HEK293 (cell line): ENCODE measurements around the gene PLCL2.

Experiments used
- CTCF ChIA-PET: fragments of 350-600 bp; formaldehyde crosslinking; extraction: SDS; loops from one replicate; lab custom pipeline; 2021; ENCODE audit warnings: antibody characterized with exemption; lab: Yijun Ruan, JAX
- POLR2A ChIA-PET: fragments of 300-600 bp; formaldehyde crosslinking; extraction: SDS; loops from one replicate; lab custom pipeline; 2020; ENCODE audit warnings: antibody characterized with exemption, inconsistent platforms; lab: Yijun Ruan, JAX
- H3K27ac ChIP-seq: fragments of 200-500 bp; sonication (Bioruptor generic); 2 replicates; pipeline ENCODE4 v1.5.1; 2014; ENCODE audit warnings: low read depth, low read length, control low read depth, inconsistent platforms; ENCODE audit errors: extremely low read depth
- H3K36me3 ChIP-seq, 2 experiments: fragments of 200-500 bp in 1 of 2; sonication (Bioruptor generic) in 1 of 2; 1 replicate in 1 of 2; 2 replicates in 1 of 2; pipeline ENCODE4 v1.5.1; 2014 to 2017; ENCODE audit warnings: inconsistent platforms in 2 of 2, low read length in 2 of 2; ENCODE audit not compliant: control insufficient read depth in 2 of 2, insufficient read depth in 1 of 2
- H3K4me1 ChIP-seq: fragments of 200-500 bp; sonication (Bioruptor generic); 2 replicates; pipeline ENCODE4 v1.5.1; 2014; ENCODE audit warnings: mild to moderate bottlenecking, low read length, inconsistent platforms; ENCODE audit not compliant: control insufficient read depth, insufficient read depth
- H3K4me3 ChIP-seq: 2 replicates; pipeline ENCODE4 v1.5.1; 2011; ENCODE audit warnings: low read depth, mild to moderate bottlenecking, control low read depth, low read length, moderate library complexity
- H3K9me3 ChIP-seq: fragments of 200-500 bp; sonication (Bioruptor generic); 2 replicates; pipeline ENCODE4 v1.5.1; 2014; ENCODE audit warnings: low read depth, low read length, inconsistent platforms; ENCODE audit not compliant: control insufficient read depth, insufficient read depth
- BCL11A ChIP-seq: fragments of 450-650 bp; formaldehyde crosslinking; IDR thresholded peaks from 2 replicates; pipeline ENCODE4 v1.5.1; 2016; ENCODE audit warnings: low read depth, missing biosample characterization, missing genetic modification characterization
- FEZF1 ChIP-seq: fragments of 450-650 bp; formaldehyde crosslinking; IDR thresholded peaks from 2 replicates; pipeline ENCODE4 v1.5.1; 2016; ENCODE audit warnings: missing biosample characterization, missing genetic modification characterization
- HOXD13 ChIP-seq: sonication (generic); formaldehyde crosslinking; IDR thresholded peaks from 2 replicates; pipeline ENCODE4 v1.8.0; 2022; ENCODE audit warnings: missing genetic modification reagents, borderline replicate concordance
- PRDM4 ChIP-seq: fragments of 450-650 bp; formaldehyde crosslinking; IDR thresholded peaks from 2 replicates; pipeline ENCODE4 v1.5.1; 2017; ENCODE audit warnings: missing biosample characterization, missing genetic modification characterization
- YY2 ChIP-seq: fragments of 450-650 bp; formaldehyde crosslinking; IDR thresholded peaks from 2 replicates; pipeline ENCODE4 v1.5.1; 2016; ENCODE audit warnings: missing biosample characterization, missing genetic modification characterization
- ZBTB1 ChIP-seq: fragments of 450-650 bp; formaldehyde crosslinking; IDR thresholded peaks from 2 replicates; pipeline ENCODE4 v1.5.1; 2016; ENCODE audit warnings: missing biosample characterization, missing genetic modification characterization
- ZBTB8A ChIP-seq: fragments of 450-650 bp; formaldehyde crosslinking; IDR thresholded peaks from 2 replicates; pipeline ENCODE4 v1.5.1; 2016; ENCODE audit warnings: missing biosample characterization, missing genetic modification characterization
- ZNF391 ChIP-seq: fragments of 450-650 bp; formaldehyde crosslinking; IDR thresholded peaks from 2 replicates; pipeline ENCODE4 v1.5.1; 2016; ENCODE audit warnings: low read depth, missing biosample characterization, missing genetic modification characterization, borderline replicate concordance
- ZNF518A ChIP-seq: fragments of 450-650 bp; formaldehyde crosslinking; conservative IDR thresholded peaks from 2 replicates; pipeline ENCODE4 v1.5.1; 2016; ENCODE audit warnings: low read depth, missing biosample characterization, missing genetic modification characterization
- ZNF610 ChIP-seq: fragments of 450-650 bp; formaldehyde crosslinking; IDR thresholded peaks from 2 replicates; pipeline ENCODE4 v1.5.1; 2016; ENCODE audit warnings: missing biosample characterization, missing genetic modification characterization, borderline replicate concordance
- ZNF692 ChIP-seq: fragments of 450-650 bp; formaldehyde crosslinking; IDR thresholded peaks from 2 replicates; pipeline ENCODE4 v1.5.1; 2016; ENCODE audit warnings: missing biosample characterization, missing genetic modification characterization
- ZNF701 ChIP-seq: fragments of 450-650 bp; formaldehyde crosslinking; IDR thresholded peaks from 2 replicates; pipeline ENCODE4 v1.5.1; 2016; ENCODE audit warnings: missing biosample characterization, missing genetic modification characterization
- ZNF707 ChIP-seq: fragments of 450-650 bp; formaldehyde crosslinking; IDR thresholded peaks from 2 replicates; pipeline ENCODE4 v1.5.1; 2016; ENCODE audit warnings: missing biosample characterization, missing genetic modification characterization
- ZNF843 ChIP-seq: fragments of 450-650 bp; formaldehyde crosslinking; IDR thresholded peaks from 2 replicates; pipeline ENCODE4 v1.5.1; 2016; ENCODE audit warnings: missing biosample characterization, missing genetic modification characterization
- ZSCAN30 ChIP-seq: fragments of 450-650 bp; IDR thresholded peaks from 2 replicates; pipeline ENCODE4 v1.5.1; 2018; ENCODE audit warnings: missing biosample characterization, mild to moderate bottlenecking, missing genetic modification characterization, moderate library complexity
- TF ChIP-seq, protein P1 (sequence below): fragments of 450-650 bp; formaldehyde crosslinking; IDR thresholded peaks from 2 replicates; pipeline ENCODE4 v1.5.1; 2017; ENCODE audit warnings: missing biosample characterization, missing genetic modification characterization
- TF ChIP-seq, protein P2 (sequence below): fragments of 450-650 bp; formaldehyde crosslinking; IDR thresholded peaks from 2 replicates; pipeline ENCODE4 v1.5.1; 2016; ENCODE audit warnings: missing biosample characterization, missing genetic modification characterization
- TF ChIP-seq, protein P3 (sequence below): fragments of 450-650 bp; formaldehyde crosslinking; IDR thresholded peaks from 2 replicates; pipeline ENCODE4 v1.5.1; 2016; ENCODE audit warnings: missing biosample characterization, missing genetic modification characterization
- TF ChIP-seq, protein P4 (sequence below): fragments of 450-650 bp; formaldehyde crosslinking; IDR thresholded peaks from 2 replicates; pipeline ENCODE4 v1.5.1; 2017; ENCODE audit warnings: missing biosample characterization, mild to moderate bottlenecking, missing genetic modification characterization, moderate library complexity

Gene PLCL2

GRCh38 chr3:17129556-17129955 lies 244.8 kb downstream of the PLCL2 start:
- H3K27ac ChIP-seq = no peak overlapping the region
- POLR2A ChIA-PET = no interaction called here
- H3K36me3 ChIP-seq = no peaks in the 10 kb centered on the region
- no peaks in the 10 kb centered on the region for H3K9me3 ChIP-seq
- TF ChIP-seq YY2 (no peak), ZSCAN30 (tag by site-specific recombination) (no peak), ZNF391 (tag by site-specific recombination) (no peak), ZNF610 (tag by site-specific recombination) (no peak), ZNF707 (no peak), ZNF701 (tag by site-specific recombination) (no peak), BCL11A (tag by site-specific recombination) (no peak), HOXD13 (CRISPR knock-in tag) (no peak), ZBTB8A (tag by site-specific recombination) (no peak), ZNF518A (tag by site-specific recombination) (no peak), FEZF1 (tag by site-specific recombination) (no peak), PRDM4 (tag by site-specific recombination) (no peak), ZNF692 (no peak), ZBTB1 (no peak), ZNF843 (tag by site-specific recombination) (no peak)
- TF ChIP-seq, protein P1, sequence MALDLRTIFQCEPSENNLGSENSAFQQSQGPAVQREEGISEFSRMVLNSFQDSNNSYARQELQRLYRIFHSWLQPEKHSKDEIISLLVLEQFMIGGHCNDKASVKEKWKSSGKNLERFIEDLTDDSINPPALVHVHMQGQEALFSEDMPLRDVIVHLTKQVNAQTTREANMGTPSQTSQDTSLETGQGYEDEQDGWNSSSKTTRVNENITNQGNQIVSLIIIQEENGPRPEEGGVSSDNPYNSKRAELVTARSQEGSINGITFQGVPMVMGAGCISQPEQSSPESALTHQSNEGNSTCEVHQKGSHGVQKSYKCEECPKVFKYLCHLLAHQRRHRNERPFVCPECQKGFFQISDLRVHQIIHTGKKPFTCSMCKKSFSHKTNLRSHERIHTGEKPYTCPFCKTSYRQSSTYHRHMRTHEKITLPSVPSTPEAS (tag by site-specific recombination) = no peak
- TF ChIP-seq, protein P2, sequence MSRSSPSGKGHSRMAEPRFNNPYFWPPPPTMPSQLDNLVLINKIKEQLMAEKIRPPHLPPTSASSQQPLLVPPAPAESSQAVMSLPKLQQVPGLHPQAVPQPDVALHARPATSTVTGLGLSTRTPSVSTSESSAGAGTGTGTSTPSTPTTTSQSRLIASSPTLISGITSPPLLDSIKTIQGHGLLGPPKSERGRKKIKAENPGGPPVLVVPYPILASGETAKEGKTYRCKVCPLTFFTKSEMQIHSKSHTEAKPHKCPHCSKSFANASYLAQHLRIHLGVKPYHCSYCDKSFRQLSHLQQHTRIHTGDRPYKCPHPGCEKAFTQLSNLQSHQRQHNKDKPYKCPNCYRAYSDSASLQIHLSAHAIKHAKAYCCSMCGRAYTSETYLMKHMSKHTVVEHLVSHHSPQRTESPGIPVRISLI (tag by site-specific recombination) = no peak
- TF ChIP-seq, protein P3, sequence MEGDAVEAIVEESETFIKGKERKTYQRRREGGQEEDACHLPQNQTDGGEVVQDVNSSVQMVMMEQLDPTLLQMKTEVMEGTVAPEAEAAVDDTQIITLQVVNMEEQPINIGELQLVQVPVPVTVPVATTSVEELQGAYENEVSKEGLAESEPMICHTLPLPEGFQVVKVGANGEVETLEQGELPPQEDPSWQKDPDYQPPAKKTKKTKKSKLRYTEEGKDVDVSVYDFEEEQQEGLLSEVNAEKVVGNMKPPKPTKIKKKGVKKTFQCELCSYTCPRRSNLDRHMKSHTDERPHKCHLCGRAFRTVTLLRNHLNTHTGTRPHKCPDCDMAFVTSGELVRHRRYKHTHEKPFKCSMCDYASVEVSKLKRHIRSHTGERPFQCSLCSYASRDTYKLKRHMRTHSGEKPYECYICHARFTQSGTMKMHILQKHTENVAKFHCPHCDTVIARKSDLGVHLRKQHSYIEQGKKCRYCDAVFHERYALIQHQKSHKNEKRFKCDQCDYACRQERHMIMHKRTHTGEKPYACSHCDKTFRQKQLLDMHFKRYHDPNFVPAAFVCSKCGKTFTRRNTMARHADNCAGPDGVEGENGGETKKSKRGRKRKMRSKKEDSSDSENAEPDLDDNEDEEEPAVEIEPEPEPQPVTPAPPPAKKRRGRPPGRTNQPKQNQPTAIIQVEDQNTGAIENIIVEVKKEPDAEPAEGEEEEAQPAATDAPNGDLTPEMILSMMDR (tag by site-specific recombination) = no peak
- TF ChIP-seq, protein P4, sequence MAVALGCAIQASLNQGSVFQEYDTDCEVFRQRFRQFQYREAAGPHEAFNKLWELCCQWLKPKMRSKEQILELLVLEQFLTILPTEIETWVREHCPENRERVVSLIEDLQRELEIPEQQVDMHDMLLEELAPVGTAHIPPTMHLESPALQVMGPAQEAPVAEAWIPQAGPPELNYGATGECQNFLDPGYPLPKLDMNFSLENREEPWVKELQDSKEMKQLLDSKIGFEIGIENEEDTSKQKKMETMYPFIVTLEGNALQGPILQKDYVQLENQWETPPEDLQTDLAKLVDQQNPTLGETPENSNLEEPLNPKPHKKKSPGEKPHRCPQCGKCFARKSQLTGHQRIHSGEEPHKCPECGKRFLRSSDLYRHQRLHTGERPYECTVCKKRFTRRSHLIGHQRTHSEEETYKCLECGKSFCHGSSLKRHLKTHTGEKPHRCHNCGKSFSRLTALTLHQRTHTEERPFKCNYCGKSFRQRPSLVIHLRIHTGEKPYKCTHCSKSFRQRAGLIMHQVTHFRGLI (tag by site-specific recombination) = no peak
- H3K4me1 ChIP-seq = no peaks in the 10 kb centered on the region
- CTCF ChIA-PET = no interaction called here
- H3K4me3 ChIP-seq = no peak overlapping the region
